ENCODE measurements around the gene AP4M1.

The AP4M1 gene

GRCh38 chr7:100130608-100131453 lies 29.4 kb downstream of the AP4M1 start:
- H3K4me3 ChIP-seq (ENCODE audit: severe bottlenecking) = no peak overlapping the region
- H3K27me3 ChIP-seq (ENCODE audit: insufficient read depth, poor library complexity, severe bottlenecking) = no peaks in the 10 kb centered on the region
- TF ChIP-seq CTCF (IDR thresholded peaks at IDR 0.05; ENCODE audit: poor library complexity, severe bottlenecking) = peak; percentile 78
- H3K27ac ChIP-seq (ENCODE audit: poor library complexity, severe bottlenecking) = no peak overlapping the region
- no peak for ATAC-seq (ENCODE audit: low read depth)
- no peaks in the 10 kb centered on the region for H3K9me3 ChIP-seq (ENCODE audit: severe bottlenecking)
- no peak for DNase-seq (ENCODE audit: low spot score)
- peaks cover 1% of the 10 kb centered on the region for H3K4me1 ChIP-seq (ENCODE audit: insufficient read depth, poor library complexity, severe bottlenecking)
- H3K36me3 ChIP-seq (ENCODE audit: low read depth) = no peaks in the 10 kb centered on the region

- no peaks in the 10 kb centered on the region for H3K4me1 ChIP-seq (ENCODE audit: insufficient read depth, poor library complexity, severe bottlenecking)
- H3K27ac ChIP-seq (ENCODE audit: poor library complexity, severe bottlenecking) = no peak overlapping the region
- TF ChIP-seq CTCF (IDR thresholded peaks at IDR 0.05; ENCODE audit: poor library complexity, severe bottlenecking) = no peak
- DNase-seq (ENCODE audit: low spot score) = no peak
- no peaks in the 10 kb centered on the region for H3K27me3 ChIP-seq (ENCODE audit: insufficient read depth, poor library complexity, severe bottlenecking)
- no peaks in the 10 kb centered on the region for H3K36me3 ChIP-seq (ENCODE audit: low read depth)
- no peak; the same call in 2 of the 3 replicates for ATAC-seq (ENCODE audit: low read depth)
- H3K9me3 ChIP-seq (ENCODE audit: severe bottlenecking) = no peaks in the 10 kb centered on the region
- H3K4me3 ChIP-seq (ENCODE audit: severe bottlenecking) = no peak overlapping the region
Measured at GRCh38 chr7:100132126-100132525, 30.7 kb downstream of the AP4M1 start.

GRCh38 chr7:100132697-100133151 lies 31.3 kb downstream of the AP4M1 start:
- Histone ChIP-seq H3K4me3 (ENCODE audit: severe bottlenecking) (no peak overlapping the region), H3K9me3 (ENCODE audit: severe bottlenecking) (no peaks in the 10 kb centered on the region), H3K27me3 (ENCODE audit: insufficient read depth, poor library complexity, severe bottlenecking) (no peaks in the 10 kb centered on the region), H3K4me1 (ENCODE audit: insufficient read depth, poor library complexity, severe bottlenecking) (no peaks in the 10 kb centered on the region), H3K27ac (ENCODE audit: poor library complexity, severe bottlenecking) (no peak overlapping the region), H3K36me3 (ENCODE audit: low read depth) (no peaks in the 10 kb centered on the region)
- ATAC-seq (ENCODE audit: low read depth) = peak; percentile 90
- TF ChIP-seq CTCF (IDR thresholded peaks at IDR 0.05; ENCODE audit: poor library complexity, severe bottlenecking) = peak; percentile 90
- no peak for DNase-seq (ENCODE audit: low spot score)

DNA sequence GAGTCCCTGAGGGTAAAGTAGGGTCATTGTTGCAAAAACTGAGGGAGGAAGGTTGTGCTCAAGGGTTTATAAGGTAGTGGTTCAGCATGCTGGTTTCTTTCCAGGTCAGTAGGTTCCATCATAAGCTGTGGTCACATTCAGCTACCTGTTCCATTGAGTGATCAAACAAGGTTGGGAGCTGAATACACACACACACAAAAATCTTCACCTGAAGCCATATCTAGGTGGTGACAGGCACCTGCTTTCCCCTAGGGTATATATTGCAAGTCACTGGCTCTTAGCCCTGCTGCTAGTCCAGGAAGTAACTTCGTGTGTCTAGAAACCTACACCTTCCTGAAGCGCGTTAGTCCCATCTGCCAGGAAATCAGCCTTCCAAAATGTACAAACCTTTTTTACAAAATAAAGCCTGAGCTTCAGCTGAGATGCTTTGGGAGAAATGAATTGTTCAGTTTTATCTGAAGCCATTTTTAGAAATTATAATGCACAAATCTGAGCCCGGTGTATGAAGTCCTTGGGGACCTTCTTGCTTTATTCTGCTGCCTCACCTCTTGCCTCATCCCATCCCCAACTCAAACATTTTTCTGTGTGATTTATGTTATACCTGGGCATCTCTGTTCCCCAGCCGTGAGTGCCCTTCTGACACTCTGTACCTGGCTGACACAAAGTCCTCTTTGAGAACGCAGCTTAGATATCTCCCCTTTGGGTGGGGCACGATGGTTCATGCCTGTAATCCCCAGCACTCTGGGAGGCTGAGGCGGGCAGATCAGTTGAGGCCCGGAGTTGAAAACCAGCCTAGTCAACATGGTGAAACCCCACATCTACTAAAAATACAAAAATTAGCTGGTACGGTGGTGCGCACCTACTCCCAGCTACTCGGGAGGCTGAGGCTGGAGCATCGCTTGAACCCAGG lies 36.7 kb downstream of the AP4M1 start:
- no peak for ATAC-seq (ENCODE audit: low read depth)

More for the DNA sequence above, 36.7 kb downstream of the AP4M1 start:
- no peak for TF ChIP-seq CTCF (IDR thresholded peaks at IDR 0.05; ENCODE audit: poor library complexity, severe bottlenecking)
- no peak for DNase-seq (ENCODE audit: low spot score)
- no peaks in the 10 kb centered on the region for H3K9me3 ChIP-seq (ENCODE audit: severe bottlenecking)
- no peaks in the 10 kb centered on the region for H3K4me1 ChIP-seq (ENCODE audit: insufficient read depth, poor library complexity, severe bottlenecking)
- H3K36me3 ChIP-seq (ENCODE audit: low read depth) = no peaks in the 10 kb centered on the region
- no peaks in the 10 kb centered on the region for H3K27me3 ChIP-seq (ENCODE audit: insufficient read depth, poor library complexity, severe bottlenecking)
- H3K4me3 ChIP-seq (ENCODE audit: severe bottlenecking) = no peak overlapping the region
- H3K27ac ChIP-seq (ENCODE audit: poor library complexity, severe bottlenecking) = no peak overlapping the region

Measured in RWPE2 (cell line).